PFSK-1 (cell line): ENCODE results near the gene MAP4K4.

Experiments
- FOXP2 ChIP-seq: optimal IDR thresholded peaks from 2 replicates; pipeline ENCODE3; 2011; ENCODE audit warnings: borderline replicate concordance, control low read depth, inconsistent platforms; ENCODE audit not compliant: insufficient read depth; ENCODE audit errors: extremely low read length, extremely low read depth
- POLR2AphosphoS5 ChIP-seq: IDR thresholded peaks from 2 replicates; pipeline ENCODE4 v1.6.1; 2012; ENCODE audit warnings: low read depth, mild to moderate bottlenecking, control low read depth, low read length, moderate library complexity
- TF ChIP-seq, protein P1 (sequence below), 2 experiments: IDR thresholded peaks; 2 replicates each; pipeline versions ENCODE4 v1.6.1 to v1.8.0; 2011 to 2012; ENCODE audit warnings: low read depth in 2 of 2, low read length in 2 of 2, control low read depth in 1 of 2, inconsistent platforms in 1 of 2, mild to moderate bottlenecking in 1 of 2, moderate library complexity in 1 of 2; ENCODE audit not compliant: insufficient read depth in 1 of 2

DNA sequence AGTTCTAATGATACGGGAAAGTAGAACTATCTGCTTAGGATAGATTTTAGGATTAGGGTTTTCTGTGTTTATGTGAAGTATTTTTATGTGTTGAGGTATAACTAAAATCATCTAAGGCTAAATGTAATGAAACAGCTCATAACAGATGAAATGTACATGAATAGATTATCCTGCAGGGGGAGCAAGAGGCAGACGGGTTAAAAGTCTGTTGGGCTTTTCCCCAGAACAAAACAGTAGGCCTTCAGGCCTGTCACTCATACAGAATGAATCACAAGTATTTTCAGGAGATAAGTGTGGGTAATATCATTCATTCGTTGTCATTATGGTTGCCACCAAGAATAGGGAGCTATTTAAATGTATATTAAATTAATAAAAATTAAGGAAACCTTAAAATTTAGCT, 186.4 kb downstream of the MAP4K4 start:
- TF ChIP-seq FOXP2 (no peak), POLR2AphosphoS5 (no peak)
- TF ChIP-seq, protein P1, sequence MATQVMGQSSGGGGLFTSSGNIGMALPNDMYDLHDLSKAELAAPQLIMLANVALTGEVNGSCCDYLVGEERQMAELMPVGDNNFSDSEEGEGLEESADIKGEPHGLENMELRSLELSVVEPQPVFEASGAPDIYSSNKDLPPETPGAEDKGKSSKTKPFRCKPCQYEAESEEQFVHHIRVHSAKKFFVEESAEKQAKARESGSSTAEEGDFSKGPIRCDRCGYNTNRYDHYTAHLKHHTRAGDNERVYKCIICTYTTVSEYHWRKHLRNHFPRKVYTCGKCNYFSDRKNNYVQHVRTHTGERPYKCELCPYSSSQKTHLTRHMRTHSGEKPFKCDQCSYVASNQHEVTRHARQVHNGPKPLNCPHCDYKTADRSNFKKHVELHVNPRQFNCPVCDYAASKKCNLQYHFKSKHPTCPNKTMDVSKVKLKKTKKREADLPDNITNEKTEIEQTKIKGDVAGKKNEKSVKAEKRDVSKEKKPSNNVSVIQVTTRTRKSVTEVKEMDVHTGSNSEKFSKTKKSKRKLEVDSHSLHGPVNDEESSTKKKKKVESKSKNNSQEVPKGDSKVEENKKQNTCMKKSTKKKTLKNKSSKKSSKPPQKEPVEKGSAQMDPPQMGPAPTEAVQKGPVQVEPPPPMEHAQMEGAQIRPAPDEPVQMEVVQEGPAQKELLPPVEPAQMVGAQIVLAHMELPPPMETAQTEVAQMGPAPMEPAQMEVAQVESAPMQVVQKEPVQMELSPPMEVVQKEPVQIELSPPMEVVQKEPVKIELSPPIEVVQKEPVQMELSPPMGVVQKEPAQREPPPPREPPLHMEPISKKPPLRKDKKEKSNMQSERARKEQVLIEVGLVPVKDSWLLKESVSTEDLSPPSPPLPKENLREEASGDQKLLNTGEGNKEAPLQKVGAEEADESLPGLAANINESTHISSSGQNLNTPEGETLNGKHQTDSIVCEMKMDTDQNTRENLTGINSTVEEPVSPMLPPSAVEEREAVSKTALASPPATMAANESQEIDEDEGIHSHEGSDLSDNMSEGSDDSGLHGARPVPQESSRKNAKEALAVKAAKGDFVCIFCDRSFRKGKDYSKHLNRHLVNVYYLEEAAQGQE (IDR thresholded peaks at IDR 0.05; ENCODE audit: insufficient read depth in 1 of 2, low read depth in 2 of 2, low read length in 2 of 2): no peak
